ENCODE results near the gene PLS1.
"Not testable (repeated sequence)": the region's sequence is repeated elsewhere in the genome, so short reads cannot be mapped to it uniquely, and the experiment has no call there.

PLS1 gene

GRCh38 chr3:142597906-142598305 lies 1.7 kb downstream of the PLS1 start:
- no peak for DNase-seq

GRCh38 chr3:142601713-142602112 lies 5.5 kb downstream of the PLS1 start:
- no peak for DNase-seq

GRCh38 chr3:142602619-142603385 lies 6.6 kb downstream of the PLS1 start:
- DNase-seq: no peak

- DNase-seq: not testable (repeated sequence)
These were observed 7.2 kb downstream of the PLS1 start for GRCh38 chr3:142603386-142603705.

- DNase-seq: no peak
These were observed 8.7 kb downstream of the PLS1 start for GRCh38 chr3:142604940-142605339.

- no peak for DNase-seq
These were observed 12.4 kb downstream of the PLS1 start for GRCh38 chr3:142608631-142609030.

- no peak for DNase-seq
These were observed 12.9 kb downstream of the PLS1 start for GRCh38 chr3:142609136-142609535.

GRCh38 chr3:142611206-142611605 lies 15.0 kb downstream of the PLS1 start:
- DNase-seq: no peak

GRCh38 chr3:142613491-142613890 lies 17.3 kb downstream of the PLS1 start:
- no peak for DNase-seq

GRCh38 chr3:142614059-142614626 lies 17.9 kb downstream of the PLS1 start:
- DNase-seq: no peak

- no peak for DNase-seq
These were observed 19.0 kb downstream of the PLS1 start for GRCh38 chr3:142615171-142615570.

GRCh38 chr3:142618917-142619461 lies 22.8 kb downstream of the PLS1 start:
- DNase-seq: no peak

GRCh38 chr3:142622405-142622804 lies 26.2 kb downstream of the PLS1 start:
- DNase-seq: no peak

GRCh38 chr3:142623194-142623593 lies 27.0 kb downstream of the PLS1 start:
- no peak for DNase-seq

GRCh38 chr3:142624341-142625152 lies 28.4 kb downstream of the PLS1 start:
- no peak for DNase-seq

GRCh38 chr3:142625153-142625440 lies 28.9 kb downstream of the PLS1 start:
- DNase-seq: no peak

GRCh38 chr3:142626971-142627370 lies 30.8 kb downstream of the PLS1 start:
- DNase-seq: no peak

GRCh38 chr3:142628801-142629200 lies 32.6 kb downstream of the PLS1 start:
- DNase-seq: no peak

GRCh38 chr3:142633073-142633472 lies 36.9 kb downstream of the PLS1 start:
- DNase-seq: no peak

- DNase-seq: no peak
These were observed 39.9 kb downstream of the PLS1 start for GRCh38 chr3:142636050-142636449.

- DNase-seq: no peak
These were observed 40.5 kb downstream of the PLS1 start for GRCh38 chr3:142636664-142637063.

GRCh38 chr3:142638291-142638690 lies 42.1 kb downstream of the PLS1 start:
- DNase-seq: no peak

GRCh38 chr3:142641504-142641903 lies 45.3 kb downstream of the PLS1 start:
- no peak for DNase-seq

GRCh38 chr3:142642956-142643355 lies 46.8 kb downstream of the PLS1 start:
- DNase-seq: no peak

Measured in activated gamma-delta T cell (primary cell).